Stimulated activated CD8-positive, alpha-beta memory T cell treated with anti-CD3 and anti-CD28 coated beads, Interleukin-12 subunit alpha, Interleukin-12 subunit beta, amount 100 ng/mL, for 4 hours (primary cell): ENCODE measurements around the gene ELF2.
A peak's percentile ranks its signal among the peaks of the same experiment; 100 is the strongest.
"Not testable (repeated sequence)": the region's sequence is repeated elsewhere in the genome, so short reads cannot be mapped to it uniquely, and the experiment has no call there.

Experiments
- DNase-seq: peaks from one replicate; pipeline ENCODE4 v3.0.0-alpha.2; 2020; ENCODE audit warnings: low read depth

ELF2 gene

GRCh38 chr4:139076016-139076744 lies 100.8 kb downstream of the ELF2 start:
- DNase-seq: no peak

- DNase-seq: no peak
Observed at GRCh38 chr4:139060591-139060990, 116.4 kb downstream of the ELF2 start.

GRCh38 chr4:139059026-139059425 lies 118.0 kb downstream of the ELF2 start:
- not testable (repeated sequence) for DNase-seq

- no peak for DNase-seq
Observed at GRCh38 chr4:139054791-139055505, 122.1 kb downstream of the ELF2 start.

DNA sequence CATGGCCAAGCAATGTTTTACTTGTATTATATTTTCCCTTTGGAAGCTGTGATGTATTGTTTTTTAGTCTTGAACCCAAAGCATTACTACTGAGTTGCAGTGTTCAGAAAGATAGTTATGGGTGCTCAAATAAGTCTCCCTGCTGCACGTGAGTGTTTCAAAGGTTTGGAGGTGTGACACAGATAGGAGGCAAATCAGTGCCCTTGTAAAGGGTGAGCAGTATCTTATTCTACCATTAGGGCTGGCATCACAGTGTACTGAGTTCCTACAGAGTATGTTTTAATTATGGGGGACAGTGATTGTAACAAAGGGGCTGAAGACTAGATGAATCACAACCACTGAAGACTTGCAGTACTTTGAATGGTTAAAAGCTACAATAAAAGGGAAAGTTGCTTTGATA lies 123.1 kb downstream of the ELF2 start:
- no peak for DNase-seq

DNA sequence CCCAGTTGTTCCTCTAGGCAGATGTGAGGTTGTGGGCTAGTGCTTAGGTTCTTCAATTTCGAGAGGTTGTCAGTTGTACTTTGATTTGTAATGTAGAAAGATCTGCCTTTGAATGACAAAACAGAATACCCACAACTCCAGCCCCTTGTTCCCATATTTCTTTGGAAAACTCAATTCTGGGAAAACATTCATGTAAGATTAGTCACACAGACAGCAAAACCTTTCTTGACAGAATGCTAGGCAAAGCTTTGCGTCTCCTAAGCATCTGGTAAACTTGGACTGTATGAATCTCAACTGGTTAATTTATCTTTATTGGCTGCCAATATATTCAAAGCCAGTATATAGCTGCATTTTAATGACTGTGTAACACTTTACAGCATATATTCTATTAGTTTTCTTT lies 126.6 kb downstream of the ELF2 start:
- DNase-seq: no peak

GRCh38 chr4:139048026-139048425 lies 129.0 kb downstream of the ELF2 start:
- DNase-seq: no peak

DNA sequence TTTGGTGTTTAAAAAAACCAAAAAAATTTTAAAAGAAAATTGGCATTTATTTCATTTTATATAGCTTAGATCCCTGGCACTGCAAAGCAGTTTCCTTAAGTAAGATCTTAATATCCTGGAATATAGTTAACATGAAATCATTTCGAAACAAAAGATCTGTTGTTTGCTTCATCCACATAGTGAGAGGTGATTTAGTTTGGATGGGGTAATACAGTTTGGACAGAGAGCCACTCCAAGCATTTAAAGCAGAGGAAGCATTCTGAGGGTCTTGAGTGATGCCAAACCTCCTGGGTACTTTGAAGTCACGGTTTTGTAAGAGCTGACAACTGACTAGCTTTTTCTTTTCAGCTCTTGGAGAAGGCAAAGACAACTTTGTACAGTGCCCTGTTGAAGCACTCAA lies 132.7 kb downstream of the ELF2 start:
- no peak for DNase-seq

GRCh38 chr4:139042981-139043460 lies 134.0 kb downstream of the ELF2 start:
- DNase-seq: no peak

GRCh38 chr4:139038874-139039443 lies 138.1 kb downstream of the ELF2 start:
- DNase-seq: no peak

- DNase-seq: no peak
Observed at GRCh38 chr4:139036885-139037284, 140.1 kb downstream of the ELF2 start.

- DNase-seq: no peak
Observed at GRCh38 chr4:139035650-139036049, 141.4 kb downstream of the ELF2 start.

DNA sequence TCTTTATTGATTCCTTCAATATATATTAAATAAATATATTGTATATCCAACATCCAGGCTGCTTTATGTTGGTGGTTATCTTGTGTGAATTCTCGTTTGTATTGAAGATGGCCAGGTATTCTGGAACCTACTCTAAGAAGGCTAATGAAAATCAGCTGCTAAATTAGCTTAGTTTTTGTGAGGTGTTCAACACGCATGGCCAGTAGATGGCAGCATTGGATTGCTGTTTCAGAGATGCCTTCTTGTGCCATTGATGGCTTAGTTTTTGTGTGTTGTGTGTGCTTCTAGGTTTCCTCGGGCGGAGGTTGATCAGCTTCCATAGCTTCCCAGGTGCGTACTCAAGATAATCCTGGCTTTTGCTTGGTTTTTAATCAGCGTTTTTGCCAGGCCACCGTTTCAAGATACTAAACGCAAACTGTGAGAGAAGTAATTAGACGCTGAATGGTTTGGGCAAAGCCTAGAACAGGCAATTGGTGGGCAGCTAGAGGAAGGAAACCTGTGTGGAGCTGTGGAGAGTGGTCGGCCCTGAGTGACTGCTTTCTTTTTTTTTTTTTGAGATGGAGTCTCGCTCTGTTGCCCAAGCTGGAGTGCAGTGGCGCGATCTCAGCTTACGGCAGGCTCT lies 146.3 kb downstream of the ELF2 start:
- peak; percentile 39 for DNase-seq

GRCh38 chr4:139029866-139030363 lies 147.1 kb downstream of the ELF2 start:
- DNase-seq: not testable (repeated sequence)

DNA sequence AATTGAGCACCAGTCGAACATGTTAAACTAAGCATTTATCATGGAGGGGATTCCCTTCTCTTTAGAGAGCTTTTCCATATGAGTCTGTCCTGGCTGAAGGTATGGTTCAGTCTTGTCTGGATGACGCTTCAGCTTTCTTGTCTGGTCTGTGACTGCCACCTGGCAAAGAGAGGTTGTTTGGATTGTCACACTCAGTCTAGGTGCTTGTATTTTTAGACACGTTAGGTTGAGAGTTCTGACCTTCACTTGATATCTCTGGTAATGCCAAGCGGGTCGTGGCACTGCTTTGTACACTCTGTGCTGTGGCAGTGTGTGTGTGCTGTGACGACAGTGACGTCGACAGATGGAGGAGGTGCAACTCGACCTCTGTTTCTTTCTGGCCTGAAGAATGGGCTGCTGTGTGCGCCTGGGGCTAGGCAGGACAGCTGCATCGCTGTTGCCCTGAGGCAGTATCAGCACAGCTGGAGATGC lies 148.8 kb downstream of the ELF2 start:
- DNase-seq: no peak

GRCh38 chr4:139027776-139028175 lies 149.2 kb downstream of the ELF2 start:
- DNase-seq: no peak

DNA sequence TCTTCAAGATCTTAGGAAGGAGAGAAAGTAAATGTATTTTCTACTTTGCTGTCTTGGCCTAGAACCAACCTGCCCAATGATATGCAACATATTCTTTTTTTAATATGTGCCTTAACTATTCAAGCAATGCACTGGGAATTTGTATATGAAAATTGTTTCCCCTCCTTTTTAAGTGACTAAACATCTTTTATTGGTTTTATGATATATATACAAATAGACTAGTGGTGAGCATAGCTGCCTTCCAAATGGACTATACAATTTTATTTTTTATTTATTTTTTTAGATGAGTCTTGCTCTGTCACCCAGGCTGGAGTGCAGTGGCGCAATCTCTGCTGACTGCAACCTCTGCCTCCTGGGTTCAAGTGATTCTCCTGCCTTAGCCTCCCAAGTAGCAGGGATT lies 151.2 kb downstream of the ELF2 start:
- DNase-seq: no peak

- no peak for DNase-seq
Observed at GRCh38 chr4:139024686-139025085, 152.3 kb downstream of the ELF2 start.

- DNase-seq: no peak
Observed at GRCh38 chr4:139022835-139023234, 154.2 kb downstream of the ELF2 start.

- DNase-seq: not testable (repeated sequence)
Observed at GRCh38 chr4:139021071-139021470, 155.9 kb downstream of the ELF2 start.

- DNase-seq: no peak
Observed at GRCh38 chr4:139020384-139020783, 156.6 kb downstream of the ELF2 start.
